Duodenal mucosa (tissue), 2 donors: ENCODE results near the gene C2orf68.

ENCODE experiments used
- H3K27ac ChIP-seq: one replicate; pipeline ENCODE4 v1.7.0; 2013; ENCODE audit warnings: low read depth, low read length
- H3K27me3 ChIP-seq, 2 donors: one replicate each; pipeline ENCODE4 v1.7.0; 2013; ENCODE audit warnings: low read length in 2 of 2, control low read depth in 1 of 2; ENCODE audit not compliant: insufficient read depth in 2 of 2, control insufficient read depth in 1 of 2
- H3K36me3 ChIP-seq, 2 donors: one replicate each; pipeline ENCODE4 v1.7.0; 2013; ENCODE audit warnings: low read length in 2 of 2, control low read depth in 1 of 2; ENCODE audit not compliant: insufficient read depth in 2 of 2, control insufficient read depth in 1 of 2
- H3K4me1 ChIP-seq, 2 donors: one replicate each; pipeline ENCODE4 v1.7.0; 2013; ENCODE audit warnings: low read length in 2 of 2, control low read depth in 1 of 2; ENCODE audit not compliant: insufficient read depth in 2 of 2, control insufficient read depth in 1 of 2
- H3K4me3 ChIP-seq, 2 donors: one replicate each; pipeline ENCODE4 v1.7.0; 2013; ENCODE audit warnings: low read length in 2 of 2, low read depth in 1 of 2
- H3K9ac ChIP-seq, 2 donors: one replicate each; pipeline ENCODE4 v1.7.0; 2013; ENCODE audit warnings: low read length in 2 of 2, low read depth in 1 of 2
- H3K9me3 ChIP-seq, 2 donors: one replicate each; pipeline ENCODE4 v1.7.0; 2013; ENCODE audit warnings: low read length in 2 of 2, control low read depth in 1 of 2; ENCODE audit not compliant: control insufficient read depth in 1 of 2

The C2orf68 gene

DNA sequence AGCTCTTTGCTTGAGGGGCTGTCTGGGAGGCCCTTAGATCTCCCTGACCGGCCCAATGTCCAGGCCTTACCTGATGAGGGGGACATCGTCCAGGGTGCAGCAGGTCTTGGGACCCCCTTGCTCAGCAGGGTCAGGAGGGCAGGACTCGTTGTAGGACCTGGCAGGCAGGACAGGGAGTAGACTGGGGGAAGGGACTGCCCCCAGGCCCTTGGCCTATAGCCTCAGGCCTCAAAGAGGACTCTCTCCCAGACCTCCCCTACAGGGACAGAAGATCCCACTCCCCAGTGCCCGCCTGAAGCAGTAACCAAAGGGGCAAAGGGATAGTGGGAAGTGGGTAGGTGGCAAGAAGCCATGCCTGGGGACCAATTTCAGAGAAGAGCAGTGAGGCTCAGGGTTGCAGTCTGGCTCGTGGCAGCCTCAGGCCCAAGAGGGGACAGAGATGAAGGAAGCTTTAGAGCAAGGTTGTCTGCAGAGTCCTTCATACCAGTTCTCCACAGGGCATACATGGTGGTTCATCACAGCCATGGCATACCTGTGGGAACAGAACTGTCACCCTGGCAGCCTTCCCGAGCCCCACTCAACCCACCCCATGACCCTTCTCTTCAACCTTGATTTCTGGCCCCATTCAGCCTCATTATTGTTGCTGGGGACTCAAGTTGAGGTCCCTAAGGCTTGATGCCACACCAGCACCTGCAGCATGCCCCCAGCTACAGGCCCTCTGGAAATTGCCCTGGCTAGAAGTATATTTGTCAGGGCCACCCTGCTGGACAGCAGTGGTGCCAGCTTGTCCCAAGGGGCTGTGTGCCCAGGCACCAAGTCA, 10.7 kb downstream of the C2orf68 start:
- H3K9ac ChIP-seq, result peak overlapping the region in 1 of 2 donors; percentile 78
- peak overlapping the region; percentile 88 to 92 for H3K4me3 ChIP-seq
- no peak overlapping the region for H3K27ac ChIP-seq
- no peaks in the 10 kb centered on the region for H3K9me3 ChIP-seq
- H3K4me1 ChIP-seq, result peaks cover 38 to 40% of the 10 kb centered on the region in 2 donors
- no peaks in the 10 kb centered on the region for H3K27me3 ChIP-seq
- H3K36me3 ChIP-seq, result peaks cover 9 to 35% of the 10 kb centered on the region in 2 donors

DNA sequence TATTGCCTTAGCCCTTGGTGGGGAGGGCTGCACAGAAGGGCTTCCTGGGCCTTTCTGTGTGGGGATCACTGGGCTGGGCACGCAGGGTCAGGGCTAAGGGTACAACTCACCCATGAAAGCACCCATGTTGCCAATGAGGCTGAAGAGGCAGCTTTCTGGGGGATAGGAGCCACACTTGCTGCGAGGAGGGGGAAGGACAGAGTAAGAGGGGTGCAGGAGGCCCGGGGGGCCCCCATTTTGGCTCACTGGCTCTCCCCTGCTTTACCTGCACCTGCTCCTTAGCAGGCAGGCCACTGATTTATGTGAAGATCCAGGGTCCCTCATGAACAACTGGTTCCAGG, 11.7 kb downstream of the C2orf68 start:
- H3K9me3 ChIP-seq, result no peaks in the 10 kb centered on the region
- no peak overlapping the region for H3K4me3 ChIP-seq
- H3K36me3 ChIP-seq, result peaks cover 9 to 29% of the 10 kb centered on the region in 2 donors
- H3K27me3 ChIP-seq, result no peaks in the 10 kb centered on the region
- H3K4me1 ChIP-seq, result peaks cover 39 to 41% of the 10 kb centered on the region in 2 donors
- H3K9ac ChIP-seq, result no peak overlapping the region
- no peak overlapping the region for H3K27ac ChIP-seq

DNA sequence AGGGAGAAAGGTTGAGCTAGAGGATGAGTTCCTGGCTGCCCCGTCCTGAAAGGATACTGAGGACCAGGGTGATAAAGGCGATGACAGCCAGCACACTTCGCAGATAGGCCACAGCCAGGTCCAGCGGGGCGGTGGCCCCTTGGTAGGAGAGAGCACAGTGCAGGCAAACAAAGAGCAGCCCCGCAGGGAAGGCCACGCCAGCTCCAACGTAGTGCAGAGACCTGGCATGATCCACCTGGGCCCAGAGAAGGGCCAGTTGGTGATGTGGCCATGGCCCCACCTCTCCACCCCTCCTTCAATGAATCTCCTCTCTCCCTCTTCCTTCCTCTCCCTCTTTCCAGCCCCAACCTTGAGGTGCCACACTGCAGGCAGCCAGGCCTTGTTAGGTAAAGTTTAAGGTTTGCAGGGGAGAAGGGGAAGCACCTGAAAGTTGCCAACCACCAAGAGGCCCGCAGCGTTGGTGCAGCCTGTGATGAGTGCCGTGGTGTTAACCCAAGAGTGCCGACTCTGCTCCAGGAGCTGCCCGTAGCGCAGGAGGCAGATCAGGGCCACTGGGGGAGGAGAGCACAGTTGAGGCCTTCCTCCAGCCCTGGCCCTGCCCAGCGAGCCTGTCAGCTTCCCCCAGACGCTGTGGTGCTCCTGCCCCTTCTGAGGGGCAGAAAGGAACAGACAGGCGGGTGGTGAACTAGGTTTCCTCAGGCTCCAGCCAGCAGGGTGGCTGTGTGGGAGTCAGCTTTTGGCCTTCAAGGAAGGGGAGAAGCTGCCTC, 12.2 kb downstream of the C2orf68 start:
- no peak overlapping the region for H3K27ac ChIP-seq
- H3K4me3 ChIP-seq, result no peak overlapping the region
- no peaks in the 10 kb centered on the region for H3K27me3 ChIP-seq
- peaks cover 39 to 40% of the 10 kb centered on the region in 2 donors for H3K4me1 ChIP-seq
- H3K9me3 ChIP-seq, result no peaks in the 10 kb centered on the region
- H3K9ac ChIP-seq, result no peak overlapping the region
- peaks cover 9 to 29% of the 10 kb centered on the region in 2 donors for H3K36me3 ChIP-seq

DNA sequence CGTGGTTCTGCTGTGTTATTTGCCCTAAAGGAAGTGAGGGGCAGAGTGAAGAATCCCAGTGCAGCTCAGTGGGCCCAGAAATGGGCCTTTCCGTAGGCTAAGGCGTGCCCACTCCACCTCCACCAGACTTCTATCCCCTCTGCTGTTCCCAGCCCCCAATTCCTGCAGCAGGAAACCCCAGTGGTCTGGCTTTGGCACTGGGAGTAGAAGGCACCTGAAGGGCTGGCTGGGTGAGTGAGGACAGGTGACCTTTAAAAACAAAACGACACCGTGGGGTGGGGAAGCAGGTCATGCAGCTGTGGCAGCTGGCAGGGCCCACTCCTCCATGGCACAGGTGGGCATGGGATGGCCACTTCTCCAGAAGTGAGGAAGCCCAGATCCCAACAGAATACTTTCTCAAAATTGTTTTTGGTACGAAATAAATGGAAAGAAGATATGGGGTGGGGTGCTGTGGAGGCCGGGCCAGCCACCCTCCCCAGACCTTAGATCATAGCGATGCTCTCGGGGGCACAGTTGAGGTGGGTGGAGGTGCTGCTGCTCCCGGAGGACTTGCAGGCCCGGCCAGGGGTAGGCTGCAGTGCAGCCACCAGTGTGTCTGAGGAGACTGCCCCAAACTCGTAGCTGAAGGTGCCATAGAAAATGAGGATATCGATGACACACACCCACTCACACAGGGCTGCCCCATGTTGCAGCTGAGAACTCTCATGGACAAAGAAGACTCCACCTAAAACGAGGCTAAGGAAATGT, 13.1 kb downstream of the C2orf68 start:
- no peak overlapping the region for H3K9ac ChIP-seq
- H3K27me3 ChIP-seq, result no peaks in the 10 kb centered on the region
- H3K4me3 ChIP-seq, result no peak overlapping the region
- peaks cover 9 to 29% of the 10 kb centered on the region in 2 donors for H3K36me3 ChIP-seq
- peaks cover 35 to 43% of the 10 kb centered on the region in 2 donors for H3K4me1 ChIP-seq
- H3K9me3 ChIP-seq, result no peaks in the 10 kb centered on the region
- no peak overlapping the region for H3K27ac ChIP-seq

DNA sequence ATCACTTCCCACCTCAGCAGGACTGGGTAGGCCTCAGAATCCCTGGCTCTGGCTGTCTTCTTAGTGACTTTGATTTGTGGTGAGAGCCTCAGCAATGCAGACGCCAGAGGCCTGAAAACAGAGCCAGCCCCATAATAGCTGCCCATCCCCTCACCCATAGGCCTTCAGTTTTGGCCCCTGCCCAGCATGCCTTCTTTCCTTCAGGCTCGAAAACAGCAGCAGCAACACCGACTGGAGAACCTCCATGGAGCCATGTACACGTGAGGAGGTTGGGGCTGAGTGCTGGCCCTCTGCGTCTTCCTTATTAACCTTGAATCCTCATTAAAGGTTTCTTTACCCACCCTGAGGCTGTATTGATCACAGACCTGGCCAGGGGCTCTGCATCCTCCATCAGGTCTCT, 14.6 kb downstream of the C2orf68 start:
- Histone ChIP-seq H3K9ac (no peak overlapping the region), H3K27ac (no peak overlapping the region), H3K27me3 (no peaks in the 10 kb centered on the region), H3K4me3 (no peak overlapping the region), H3K9me3 (no peaks in the 10 kb centered on the region), H3K36me3 (peaks cover 9 to 29% of the 10 kb centered on the region in 2 donors), H3K4me1 (peaks cover 33 to 43% of the 10 kb centered on the region in 2 donors)

DNA sequence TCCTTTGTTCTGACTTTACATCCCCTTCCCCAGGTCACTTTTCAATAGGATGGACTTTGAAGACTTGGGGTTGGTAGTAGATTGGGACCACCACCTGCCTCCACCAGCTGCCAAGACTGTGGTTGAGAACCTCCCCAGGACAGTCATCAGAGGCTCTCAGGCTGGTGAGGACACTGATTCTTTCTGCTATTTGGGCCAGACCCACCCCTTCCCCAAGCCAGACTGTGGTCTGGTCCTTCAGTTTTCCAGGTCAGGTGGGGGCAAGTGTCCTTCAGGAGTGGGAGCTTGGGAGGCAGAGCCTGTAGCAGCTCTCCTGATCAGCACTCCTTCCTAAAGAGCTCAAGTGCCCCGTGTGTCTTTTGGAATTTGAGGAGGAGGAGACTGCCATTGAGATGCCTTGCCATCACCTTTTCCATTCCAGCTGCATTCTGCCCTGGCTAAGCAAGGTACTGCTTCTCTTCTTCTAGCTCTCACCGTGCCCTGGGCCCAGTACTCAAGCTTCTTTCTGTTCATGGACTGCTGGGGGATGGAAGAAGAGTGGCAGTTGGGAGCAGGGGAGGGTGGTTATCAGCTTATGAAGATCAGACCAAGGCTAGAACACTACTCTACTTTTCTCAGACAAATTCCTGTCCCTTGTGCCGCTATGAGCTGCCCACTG, 15.3 kb downstream of the C2orf68 start:
- Histone ChIP-seq H3K9ac (peak overlapping the region; percentile 85 to 95), H3K4me3 (peak overlapping the region; percentile 94 to 96), H3K27ac (no peak overlapping the region), H3K36me3 (peaks cover 9 to 29% of the 10 kb centered on the region in 2 donors), H3K9me3 (no peaks in the 10 kb centered on the region), H3K4me1 (peaks cover 28 to 40% of the 10 kb centered on the region in 2 donors), H3K27me3 (no peaks in the 10 kb centered on the region)

DNA sequence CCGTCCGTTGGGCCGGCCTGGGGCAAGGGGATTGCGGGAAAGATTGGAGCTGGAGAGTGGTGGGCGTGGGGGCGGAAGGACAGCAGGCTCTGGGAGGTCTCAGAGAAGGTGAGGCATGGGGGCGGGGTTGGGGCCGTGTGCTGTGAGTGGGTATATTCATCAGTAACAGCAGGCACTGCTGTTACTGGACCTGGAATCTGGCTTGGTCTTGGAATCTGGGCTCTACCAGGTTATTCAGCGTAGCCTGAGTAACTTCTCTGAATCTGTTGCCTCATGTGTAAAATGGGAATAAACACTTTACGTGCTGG, 15.9 kb downstream of the C2orf68 start:
- H3K36me3 ChIP-seq, result peaks cover 9 to 29% of the 10 kb centered on the region in 2 donors

DNA sequence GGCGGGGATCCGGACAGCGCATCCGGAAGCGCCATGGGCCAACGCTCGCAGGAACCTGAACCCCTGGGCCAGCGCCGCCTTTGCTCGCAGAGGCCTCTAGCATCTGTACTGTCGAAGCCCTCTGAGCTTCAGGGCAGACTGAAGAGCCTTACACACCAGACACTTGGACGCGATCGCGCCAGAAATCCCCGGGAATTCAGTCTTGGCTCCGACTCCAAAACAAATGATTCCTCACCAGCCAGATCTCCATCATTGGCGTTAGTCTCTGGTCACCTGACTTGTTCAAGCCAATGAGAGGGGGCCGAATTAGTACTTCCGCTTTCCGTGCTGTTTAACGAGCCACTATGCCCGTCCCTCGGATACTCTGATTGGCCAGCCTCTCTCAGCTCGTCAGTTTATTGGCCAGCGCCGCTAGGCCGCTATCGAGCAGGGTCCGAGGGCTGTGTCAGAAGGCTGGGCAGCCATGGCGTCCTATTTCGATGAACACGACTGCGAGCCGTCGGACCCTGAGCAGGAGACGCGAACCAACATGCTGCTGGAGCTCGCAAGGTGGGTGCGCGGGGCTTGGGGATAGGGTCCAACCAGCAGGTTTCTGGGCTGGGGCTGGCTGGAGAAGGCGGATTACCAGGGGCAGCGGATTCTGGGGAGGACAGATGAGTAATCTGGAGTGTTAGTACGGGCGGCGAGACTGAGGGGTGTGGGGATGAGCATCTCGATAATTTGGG, 16.4 kb downstream of the C2orf68 start, which contains the start of gene RNF181:
TSS of gene RNF181 (plus strand) at position 445 of the 725 bp plus-strand sequence. CDS start at position 464, 19 bp downstream.
- Histone ChIP-seq H3K36me3 (peaks cover 9 to 29% of the 10 kb centered on the region in 2 donors), H3K4me1 (peaks cover 35 to 45% of the 10 kb centered on the region in 2 donors), H3K9ac (peak within 1 kb of the TSS; percentile 85 to 95), H3K9me3 (no peaks in the 10 kb centered on the region), H3K27ac (peak within 1 kb of the TSS; percentile 79), H3K4me3 (peak within 1 kb of the TSS; percentile 94 to 96), H3K27me3 (no peaks in the 10 kb centered on the region)

More for the DNA sequence above, 15.9 kb downstream of the C2orf68 start:
- peak overlapping the region; percentile 79 for H3K27ac ChIP-seq
- peaks cover 29 to 40% of the 10 kb centered on the region in 2 donors for H3K4me1 ChIP-seq
- H3K9me3 ChIP-seq, result no peaks in the 10 kb centered on the region
- no peaks in the 10 kb centered on the region for H3K27me3 ChIP-seq
- peak overlapping the region; percentile 85 to 95 for H3K9ac ChIP-seq
- H3K4me3 ChIP-seq, result peak overlapping the region; percentile 94 to 96

DNA sequence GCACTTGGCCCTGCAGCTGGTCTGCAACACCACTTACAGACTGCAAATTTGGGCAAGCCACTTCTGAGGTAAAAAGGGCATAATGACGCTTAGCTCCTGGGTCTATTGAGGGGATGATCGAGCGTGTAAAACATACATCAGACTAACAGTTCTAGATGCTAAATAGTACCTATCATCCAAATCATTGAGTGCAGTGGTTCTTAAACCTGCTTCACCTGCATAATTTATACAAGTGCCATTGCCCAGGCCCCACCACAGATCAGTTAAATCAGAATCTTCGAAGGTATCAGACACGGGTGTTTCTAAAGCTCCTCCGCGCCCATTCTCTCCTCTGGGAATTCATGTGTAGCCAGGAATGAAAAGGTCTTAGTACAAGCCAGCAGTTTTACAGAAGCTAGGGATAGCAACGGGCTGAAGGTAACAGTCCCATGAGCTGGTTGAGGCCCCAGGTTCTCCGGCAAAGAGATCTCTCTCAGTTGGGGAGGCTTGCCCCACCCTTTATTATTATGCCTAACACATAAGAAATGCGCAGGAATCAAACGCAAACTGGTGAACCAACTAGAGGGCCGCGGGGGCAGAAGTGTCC, 17.1 kb downstream of the C2orf68 start:
- Histone ChIP-seq H3K36me3 (peaks cover 9 to 26% of the 10 kb centered on the region in 2 donors), H3K4me1 (peaks cover 41 to 52% of the 10 kb centered on the region in 2 donors), H3K4me3 (peak overlapping the region; percentile 94 to 96), H3K27ac (peak overlapping the region; percentile 78), H3K9me3 (no peaks in the 10 kb centered on the region), H3K27me3 (no peaks in the 10 kb centered on the region), H3K9ac (peak overlapping the region; percentile 79 to 85)
